HL-60 (cell line): ENCODE results near the gene MTCL3.
A peak's percentile ranks its signal among the peaks of the same experiment; 100 is the strongest.

ENCODE experiments used
- DNase-seq, 2 experiments: peaks; one replicate each; pipeline ENCODE4 v3.0.0-alpha.2; 2010 to 2020; ENCODE audit warnings: low read depth in 1 of 2, low spot score in 1 of 2
- H3K27ac ChIP-seq: fragments of 250-450 bp; sonication (Bioruptor Pico); replicated peaks from 2 replicates; pipeline ENCODE4 v1.5.1; 2020; ENCODE audit warnings: mild to moderate bottlenecking, moderate library complexity
- H3K27me3 ChIP-seq: fragments of 250-450 bp; sonication (Bioruptor Pico); 2 replicates; pipeline ENCODE4 v1.5.1; 2021; ENCODE audit warnings: mild to moderate bottlenecking, moderate library complexity; ENCODE audit not compliant: insufficient read depth, poor library complexity, severe bottlenecking
- H3K4me3 ChIP-seq: replicated peaks from 2 replicates; pipeline ENCODE4 v1.5.1; 2011; ENCODE audit warnings: mild to moderate bottlenecking, control low read depth, low read length; ENCODE audit not compliant: insufficient read depth
- GABPA ChIP-seq: IDR thresholded peaks from 2 replicates; pipeline ENCODE4 v1.6.1; 2012; ENCODE audit warnings: low read depth
- POLR2AphosphoS5 ChIP-seq: IDR thresholded peaks from 2 replicates; pipeline ENCODE4 v1.6.1; 2012; ENCODE audit warnings: low read depth
- SPI1 ChIP-seq: IDR thresholded peaks from 2 replicates; pipeline ENCODE4 v1.6.1; 2012; ENCODE audit warnings: low read depth, mild to moderate bottlenecking, borderline replicate concordance
- TF ChIP-seq, protein P1 (sequence below): IDR thresholded peaks from one replicate; pipeline ENCODE4 v1.5.1; 2011; ENCODE audit warnings: low read length, control low read depth, inconsistent platforms; ENCODE audit not compliant: insufficient read depth
- TF ChIP-seq, protein P2 (sequence below): IDR thresholded peaks from 2 replicates; pipeline ENCODE4 v1.6.1; 2012; ENCODE audit warnings: low read depth; ENCODE audit not compliant: insufficient replicate concordance

The MTCL3 gene

DNA sequence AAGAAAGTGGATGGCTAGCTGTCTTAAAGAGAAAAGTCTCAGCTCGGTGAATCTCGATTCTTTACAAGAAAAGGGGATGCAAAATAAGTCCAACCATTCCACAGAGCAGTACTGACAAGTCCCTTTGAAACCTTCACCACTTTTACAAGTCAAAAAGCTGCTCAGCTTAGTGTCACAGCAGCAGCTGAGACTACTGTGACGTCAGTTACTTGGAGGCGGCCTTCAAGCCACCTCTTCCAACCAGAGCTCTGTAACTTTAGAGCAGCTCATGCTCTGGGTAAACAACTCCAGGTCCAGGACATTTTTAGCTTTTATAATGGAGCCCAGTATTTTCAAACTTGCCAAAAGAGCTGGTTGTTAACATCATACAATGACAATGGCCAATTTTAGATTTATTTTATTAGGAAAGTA lies 59.9 kb downstream of the MTCL3 start, which contains the start of gene KIAA0408:
Gene KIAA0408 (minus strand): TSS at position 159 of the 411 bp plus-strand sequence. CDS start 5,408 bp downstream, outside the sequence.
- no peak for TF ChIP-seq POLR2AphosphoS5
- no peak for TF ChIP-seq SPI1
- TF ChIP-seq, protein P1, sequence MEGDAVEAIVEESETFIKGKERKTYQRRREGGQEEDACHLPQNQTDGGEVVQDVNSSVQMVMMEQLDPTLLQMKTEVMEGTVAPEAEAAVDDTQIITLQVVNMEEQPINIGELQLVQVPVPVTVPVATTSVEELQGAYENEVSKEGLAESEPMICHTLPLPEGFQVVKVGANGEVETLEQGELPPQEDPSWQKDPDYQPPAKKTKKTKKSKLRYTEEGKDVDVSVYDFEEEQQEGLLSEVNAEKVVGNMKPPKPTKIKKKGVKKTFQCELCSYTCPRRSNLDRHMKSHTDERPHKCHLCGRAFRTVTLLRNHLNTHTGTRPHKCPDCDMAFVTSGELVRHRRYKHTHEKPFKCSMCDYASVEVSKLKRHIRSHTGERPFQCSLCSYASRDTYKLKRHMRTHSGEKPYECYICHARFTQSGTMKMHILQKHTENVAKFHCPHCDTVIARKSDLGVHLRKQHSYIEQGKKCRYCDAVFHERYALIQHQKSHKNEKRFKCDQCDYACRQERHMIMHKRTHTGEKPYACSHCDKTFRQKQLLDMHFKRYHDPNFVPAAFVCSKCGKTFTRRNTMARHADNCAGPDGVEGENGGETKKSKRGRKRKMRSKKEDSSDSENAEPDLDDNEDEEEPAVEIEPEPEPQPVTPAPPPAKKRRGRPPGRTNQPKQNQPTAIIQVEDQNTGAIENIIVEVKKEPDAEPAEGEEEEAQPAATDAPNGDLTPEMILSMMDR, result no peak
- TF ChIP-seq, protein P2, sequence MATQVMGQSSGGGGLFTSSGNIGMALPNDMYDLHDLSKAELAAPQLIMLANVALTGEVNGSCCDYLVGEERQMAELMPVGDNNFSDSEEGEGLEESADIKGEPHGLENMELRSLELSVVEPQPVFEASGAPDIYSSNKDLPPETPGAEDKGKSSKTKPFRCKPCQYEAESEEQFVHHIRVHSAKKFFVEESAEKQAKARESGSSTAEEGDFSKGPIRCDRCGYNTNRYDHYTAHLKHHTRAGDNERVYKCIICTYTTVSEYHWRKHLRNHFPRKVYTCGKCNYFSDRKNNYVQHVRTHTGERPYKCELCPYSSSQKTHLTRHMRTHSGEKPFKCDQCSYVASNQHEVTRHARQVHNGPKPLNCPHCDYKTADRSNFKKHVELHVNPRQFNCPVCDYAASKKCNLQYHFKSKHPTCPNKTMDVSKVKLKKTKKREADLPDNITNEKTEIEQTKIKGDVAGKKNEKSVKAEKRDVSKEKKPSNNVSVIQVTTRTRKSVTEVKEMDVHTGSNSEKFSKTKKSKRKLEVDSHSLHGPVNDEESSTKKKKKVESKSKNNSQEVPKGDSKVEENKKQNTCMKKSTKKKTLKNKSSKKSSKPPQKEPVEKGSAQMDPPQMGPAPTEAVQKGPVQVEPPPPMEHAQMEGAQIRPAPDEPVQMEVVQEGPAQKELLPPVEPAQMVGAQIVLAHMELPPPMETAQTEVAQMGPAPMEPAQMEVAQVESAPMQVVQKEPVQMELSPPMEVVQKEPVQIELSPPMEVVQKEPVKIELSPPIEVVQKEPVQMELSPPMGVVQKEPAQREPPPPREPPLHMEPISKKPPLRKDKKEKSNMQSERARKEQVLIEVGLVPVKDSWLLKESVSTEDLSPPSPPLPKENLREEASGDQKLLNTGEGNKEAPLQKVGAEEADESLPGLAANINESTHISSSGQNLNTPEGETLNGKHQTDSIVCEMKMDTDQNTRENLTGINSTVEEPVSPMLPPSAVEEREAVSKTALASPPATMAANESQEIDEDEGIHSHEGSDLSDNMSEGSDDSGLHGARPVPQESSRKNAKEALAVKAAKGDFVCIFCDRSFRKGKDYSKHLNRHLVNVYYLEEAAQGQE, result no peak
- no peak for TF ChIP-seq GABPA
- H3K27me3 ChIP-seq, result no peaks in the 10 kb centered on the region
- no peak within 1 kb of the TSS for H3K4me3 ChIP-seq
- no peak for DNase-seq
- no peak within 1 kb of the TSS for H3K27ac ChIP-seq

DNA sequence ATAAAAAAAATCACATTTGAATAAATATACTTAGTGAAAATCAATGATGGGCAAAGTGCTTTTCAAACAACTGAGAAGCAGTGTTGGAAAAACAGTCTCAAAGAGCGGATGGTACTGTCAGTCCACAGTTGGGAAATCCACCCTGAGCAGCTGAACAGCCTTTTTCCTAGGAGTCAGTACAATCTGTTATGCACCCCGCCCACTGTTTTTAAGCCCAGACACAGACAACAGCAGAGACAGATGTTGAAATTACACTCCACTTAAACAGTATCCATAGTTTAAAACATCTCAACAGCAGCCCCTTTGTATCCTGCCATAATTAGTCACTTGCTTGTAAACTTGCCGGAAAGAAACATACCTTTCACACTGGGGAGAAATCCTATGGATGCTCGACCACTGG lies 60.3 kb downstream of the MTCL3 start:
- H3K27ac ChIP-seq, result no peak overlapping the region
- no peak for DNase-seq
- no peaks in the 10 kb centered on the region for H3K27me3 ChIP-seq
- TF ChIP-seq, protein P2, result no peak
- TF ChIP-seq GABPA, result no peak
- H3K4me3 ChIP-seq, result no peak overlapping the region

DNA sequence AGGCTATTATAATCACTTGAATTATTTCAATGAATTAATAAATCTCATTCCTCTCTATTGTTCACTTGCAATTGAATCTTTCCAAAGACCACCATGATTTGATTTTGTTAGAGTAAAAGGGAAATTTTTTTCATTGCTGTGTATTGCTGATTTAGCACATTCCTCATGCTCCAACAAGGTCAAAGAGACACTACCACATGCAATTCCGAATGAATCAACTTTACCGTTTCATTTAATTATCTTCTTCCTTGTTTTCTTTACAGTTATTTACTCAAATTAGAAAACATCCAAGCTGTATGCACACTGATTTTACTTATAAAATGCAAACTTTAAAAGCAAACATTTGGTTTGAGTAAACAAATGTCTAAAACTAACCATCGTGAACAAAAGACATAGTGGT lies 60.9 kb downstream of the MTCL3 start:
- no peaks in the 10 kb centered on the region for H3K27me3 ChIP-seq
- H3K4me3 ChIP-seq, result no peak overlapping the region
- TF ChIP-seq, protein P1, result no peak
- TF ChIP-seq, protein P2, result no peak
- no peak for TF ChIP-seq GABPA
- peak overlapping the region; percentile 58 for H3K27ac ChIP-seq
- no peak for DNase-seq
